C4-2B (cell line): Measurements from ENCODE around the gene B3GALT6.

Source experiments
- CTCF ChIP-seq: fragments of 450-650 bp; conservative IDR thresholded peaks from 2 replicates; pipeline ENCODE4 v1.5.1; 2017; ENCODE audit warnings: mild to moderate bottlenecking
- ZFX ChIP-seq: fragments of 450-650 bp; IDR thresholded peaks from 2 replicates; pipeline ENCODE4 v1.6.1; 2017

- TF ChIP-seq CTCF (no peak), ZFX (no peak)
These were observed 36.2 kb downstream of the B3GALT6 start for GRCh38 chr1:1268284-1268682.
